Heart right ventricle (tissue), 16 donors: ENCODE data around the gene SMYD5. TPM values are rescaled to one million over a fixed set of nuclear protein-coding genes. Genes with fewer than 3 reads are reported as not detected.

Experiments
- ATAC-seq, 8 donors: fragments of 200-7000 bp; cut with Tn5 transposase; one replicate each; pipeline ENCODE4 v1.9.1; 2020; ENCODE audit warnings: mild to moderate bottlenecking in 8 of 8, moderate library complexity in 8 of 8, moderate number of reproducible peaks in 1 of 8
- DNase-seq, 2 donors: peaks; one replicate each; pipeline ENCODE4 v3.0.0-alpha.2; 2020
- H3K27ac ChIP-seq, 10 donors: fragments of 200-600 bp; sonication (generic) in 2 of 10; one replicate each; pipeline versions ENCODE4 v1.5.0 to v1.8.0; 2020 to 2022; ENCODE audit warnings: mild to moderate bottlenecking in 3 of 10
- H3K27me3 ChIP-seq, 7 donors: fragments of 200-600 bp; one replicate each; pipeline ENCODE4 v1.8.0; 2021 to 2022; ENCODE audit warnings: mild to moderate bottlenecking in 2 of 7
- H3K36me3 ChIP-seq, 9 donors: fragments of 200-600 bp; sonication (generic) in 1 of 9; one replicate each; pipeline versions ENCODE4 v1.5.0 to v1.8.0; 2020 to 2022; ENCODE audit warnings: mild to moderate bottlenecking in 2 of 9
- H3K4me1 ChIP-seq, 9 donors: fragments of 200-600 bp; sonication (generic) in 1 of 9; one replicate each; pipeline versions ENCODE4 v1.5.0 to v1.8.0; 2020 to 2022; ENCODE audit warnings: mild to moderate bottlenecking in 4 of 9
- H3K4me3 ChIP-seq, 10 donors: fragments of 200-600 bp; sonication (generic) in 2 of 10; one replicate each; pipeline versions ENCODE4 v1.5.0 to v1.8.0; 2020 to 2022; ENCODE audit warnings: mild to moderate bottlenecking in 7 of 10, moderate library complexity in 2 of 10
- H3K9me3 ChIP-seq, 11 donors: fragments of 200-600 bp in 10 of 11; sonication (generic) in 2 of 11; one replicate each; pipeline versions ENCODE4 v1.5.0 to v1.8.0; 2013 to 2022; ENCODE audit warnings: mild to moderate bottlenecking in 2 of 11, control low read depth in 1 of 11, moderate library complexity in 1 of 11
- CTCF ChIP-seq, 9 donors: fragments of 200-600 bp; sonication (generic) in 2 of 9; IDR thresholded peaks; one replicate each; pipeline versions ENCODE4 v1.5.0 to v1.8.0; 2021 to 2022; ENCODE audit warnings: antibody characterized with exemption in 9 of 9, mild to moderate bottlenecking in 5 of 9, moderate library complexity in 1 of 9
- WGBS, 2 donors: extraction: QIAGEN DNeasy Blood & Tissue Kit; methylation state at CpG; one replicate each; pipeline ENCODE4 v1.1.7; 2013; ENCODE audit warnings: inconsistent platforms in 1 of 2; 5-methylcytosine and 5-hydroxymethylcytosine counted together
- intact Hi-C, 10 donors: fragments of 100-400 bp; cut with DNase I; formaldehyde crosslinking; loops; one replicate each; pipeline versions ENCODE4 v1.11.1 to v1.14.2; 2022
- polyA plus RNA-seq, 2 donors: library from polyadenylated mRNA; stranded (reverse); fragments of 200-250 nt; gene quantifications; one replicate each; pipeline ENCODE4 v1.2.3, GENCODE V29; 2013
- total RNA-seq, 10 donors: library from RNA; stranded (reverse); fragmentation: NEBNext Ultra II Directional in 3 of 10; extraction: Animal tissue kit (Norgen Biotek cat#: 25700) in 3 of 10; gene quantifications; one replicate each; pipeline versions ENCODE4 v1.2.1 to v1.2.4, GENCODE V29; 2021 to 2023
- donor health status: Arrhythmogenic right ventricular cardiomyopathy.
- donor health status: ischemic (EF 13 %, LVEDD 7.1; RV severe dilation, severe dysfunction).
- donor health status: healthy with polysubstance abuse.
- donor health status: DM: no; HTN: yes; CAD: no.
- donor health status: DM: no; HTN: no; CAD: no.
- donor health status: ischemic (EF 25% LVEDD 6.9; RV normal size, moderate dysfunction).
- donor health status: ischemic (EF 25% LVEDD 5.7; RV mildly dilated, moderate dysfunction).
- donor health status: healthy.
- donor health status: DM: yes; HTN: yes; CAD: no.
- donor health status: Ischemic cardiomyopathy.
- donor health status: ischemic (EF 35%, LVEDD 5.7; RV mildly dilated, moderate dysfunction).
- donor health status: nonischemic (EF 11% LVEDD 7.7; RV severe dilation, severe dysfunction).
- donor health status: DM: yes; HTN: yes; CAD: no.
- donor health status: PGD.
- donor health status: ischemic (EF 29% LVEDD 5.4; RV normal size, mild dysfunction).
- donor health status: nonischemic (EF 23%, LVEDD 6.1; RV moderate dilation, normal function).

The SMYD5 gene
- total and polyA plus RNA-seq, 12 donors: 13.3 to 22.7 (median 17.5) TPM

- no peaks in the 10 kb centered on the region for H3K9me3 ChIP-seq
- ATAC-seq (peak; percentile 91 to 97 (median 96)), DNase-seq (peak; percentile 95 to 99)
- H3K27ac ChIP-seq: peak within 1 kb of the TSS; percentile 88 to 98 (median 94)
- WGBS, 2 donors: 0% methylated on average over 67 of the region's 67 CpGs
- peaks cover 2 to 47% (median 35%) of the 10 kb centered on the region in 9 donors for H3K4me1 ChIP-seq
- intact Hi-C loops: loop anchor here in 1 of 10 donors (10.0 kb wide), 1 partner anchor 1141 kb away; no protein-coding TSS in a partner anchor
- TF ChIP-seq CTCF (IDR thresholded peaks at IDR 0.05): no peak
- H3K36me3 ChIP-seq: peaks cover 0 to 29% (median 13%) of the 10 kb centered on the region in 9 donors
- H3K4me3 ChIP-seq: peak within 1 kb of the TSS; percentile 70 to 95 (median 88)
- H3K27me3 ChIP-seq: no peaks in the 10 kb centered on the region
Measured at GRCh38 chr2:73233154-73233931, 19.3 kb downstream of the SMYD5 start, which contains the start of gene PRADC1. TSS of gene PRADC1 (minus strand) at chr2:73233239. CDS start at chr2:73233160, 79 bp downstream.

- peaks cover 2 to 56% (median 44%) of the 10 kb centered on the region in 9 donors for H3K4me1 ChIP-seq
- intact Hi-C loops: loop anchor here in 1 of 10 donors (10.0 kb wide), 1 partner anchor 1141 kb away; no protein-coding TSS in a partner anchor
- ATAC-seq (peak; percentile 83 to 95 (median 92)), DNase-seq (peak; percentile 83 to 94)
- TF ChIP-seq CTCF (IDR thresholded peaks at IDR 0.05): no peak
- 0% methylated on average over 69 of the region's 69 CpGs for WGBS, 2 donors
- H3K27ac ChIP-seq: peak within 1 kb of the TSS; percentile 88 to 98 (median 94)
- H3K4me3 ChIP-seq: peak within 1 kb of the TSS; percentile 42 to 95 (median 82)
- no peaks in the 10 kb centered on the region for H3K27me3 ChIP-seq
- H3K36me3 ChIP-seq: peaks cover 0 to 28% (median 6%) of the 10 kb centered on the region in 9 donors
- H3K9me3 ChIP-seq: no peaks in the 10 kb centered on the region
Measured at GRCh38 chr2:73233932-73234832, 20.1 kb downstream of the SMYD5 start, which contains the start of gene CCT7. TSS of gene CCT7 (plus strand) at chr2:73234308. CDS start at chr2:73234379, 71 bp downstream.

DNA sequence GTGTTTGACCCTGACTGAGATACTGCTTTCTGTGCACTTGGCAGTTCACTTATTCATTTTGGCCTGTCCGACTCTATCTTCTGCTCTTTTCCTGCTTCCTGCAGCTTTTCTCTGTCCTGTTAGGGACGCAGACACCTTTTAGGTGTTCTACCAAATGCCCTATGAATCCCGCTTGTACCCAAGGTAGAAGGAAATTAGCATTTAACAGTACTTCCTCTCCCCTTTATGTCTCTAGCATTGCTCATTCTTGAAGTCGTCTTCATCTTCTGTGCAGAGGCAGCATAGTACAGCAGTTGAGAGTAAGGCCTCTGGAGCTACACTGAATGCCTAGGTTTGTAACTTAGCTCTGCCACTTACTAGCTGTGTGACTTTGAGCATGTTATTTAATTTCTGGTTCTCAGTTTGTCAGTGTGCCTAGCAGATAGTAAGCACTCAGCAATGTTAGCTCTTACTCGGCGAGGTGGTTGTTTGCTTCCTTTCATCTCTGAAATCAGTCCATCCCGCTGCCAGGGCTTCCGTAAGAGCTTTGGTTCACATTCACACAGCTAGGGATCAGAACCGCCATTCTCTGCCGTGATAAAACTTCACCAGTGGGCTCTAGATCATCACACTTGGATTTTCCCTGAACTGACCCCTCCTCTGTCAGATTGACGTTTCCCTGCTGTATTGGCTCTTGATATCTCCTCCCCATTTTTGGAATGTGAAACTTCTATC, 21.4 kb downstream of the SMYD5 start:
- ATAC-seq: no peak
- TF ChIP-seq CTCF (IDR thresholded peaks at IDR 0.05): no peak
- Histone ChIP-seq H3K27me3 (no peaks in the 10 kb centered on the region), H3K4me3 (peak overlapping the region; percentile 42 to 95 (median 82)), H3K27ac (peak overlapping the region in 5 of 10 donors; percentile 88 to 98 (median 95)), H3K9me3 (no peaks in the 10 kb centered on the region), H3K4me1 (peaks cover 2 to 68% (median 53%) of the 10 kb centered on the region in 9 donors), H3K36me3 (peaks cover 0 to 30% (median 9%) of the 10 kb centered on the region in 9 donors)
- intact Hi-C loops: loop anchor here in 1 of 10 donors (10.0 kb wide), 1 partner anchor 1139 kb away; no protein-coding TSS in a partner anchor
- no peak for DNase-seq
- 60 to 62% methylated on average over 11 of the region's 11 CpGs for WGBS, 2 donors
